NT2/D1 (cell line): ENCODE measurements around the gene HRH1.

Source experiments
- SUZ12 ChIP-seq: IDR thresholded peaks from 2 replicates; pipeline ENCODE4 v1.6.1; 2011; ENCODE audit not compliant: insufficient read length, insufficient read depth; ENCODE audit errors: extremely low read depth
- YY1 ChIP-seq: IDR thresholded peaks from 2 replicates; pipeline ENCODE4 v1.6.1; 2011; ENCODE audit not compliant: insufficient read length, insufficient read depth
- ZNF274 ChIP-seq: IDR thresholded peaks from 2 replicates; pipeline ENCODE4 v1.6.1; 2011; ENCODE audit warnings: mild to moderate bottlenecking, low read depth, low read length

DNA sequence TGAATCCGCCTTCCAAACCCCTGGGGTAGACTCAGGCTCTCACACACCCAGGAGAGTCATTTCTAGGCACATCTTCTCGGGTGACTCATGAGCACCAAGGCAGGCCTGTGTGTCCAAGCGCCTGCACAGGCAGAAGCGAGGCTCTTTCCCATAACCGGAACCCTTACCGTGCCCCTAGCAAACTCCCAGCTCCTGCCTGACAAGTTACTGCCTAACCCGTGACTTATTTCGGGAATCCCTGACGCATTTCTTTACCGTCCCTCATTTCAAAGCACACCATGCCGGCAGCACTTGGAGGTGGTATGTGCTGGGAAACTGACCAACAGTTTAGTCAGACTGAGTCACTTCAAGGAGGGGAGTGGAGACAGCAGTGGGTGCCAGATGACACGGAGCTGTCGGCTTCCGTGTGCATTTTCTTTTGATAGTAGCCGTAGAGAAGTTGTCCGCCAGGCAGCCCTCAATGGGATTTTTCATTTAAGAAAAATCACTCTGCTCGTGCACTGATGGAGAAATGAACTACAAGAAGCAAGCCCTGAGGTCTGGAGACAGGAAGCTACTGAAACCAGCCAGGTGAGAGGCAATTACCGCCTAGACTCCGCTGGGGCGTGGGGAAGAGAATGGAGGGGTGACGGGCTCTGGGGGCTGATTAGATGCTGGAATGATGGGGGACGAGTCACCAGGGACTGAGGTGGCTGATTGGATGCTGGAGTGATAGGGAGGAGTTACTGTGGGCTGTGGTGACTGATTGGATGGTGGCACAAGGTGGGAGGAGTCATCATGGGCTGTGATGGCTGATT, 17.3 kb upstream of the HRH1 start:
- no peak for TF ChIP-seq SUZ12
- TF ChIP-seq ZNF274: no peak
- no peak for TF ChIP-seq YY1
